ENCODE data around the gene MYH14. TPM values are rescaled to one million over a fixed set of nuclear protein-coding genes. Genes with fewer than 3 reads are reported as not detected.
"Not testable (repeated sequence)": the region's sequence is repeated elsewhere in the genome, so short reads cannot be mapped to it uniquely, and the experiment has no call there.

Gene MYH14
- total RNA-seq, 1 donor from 2014 or later, result not detected

DNA sequence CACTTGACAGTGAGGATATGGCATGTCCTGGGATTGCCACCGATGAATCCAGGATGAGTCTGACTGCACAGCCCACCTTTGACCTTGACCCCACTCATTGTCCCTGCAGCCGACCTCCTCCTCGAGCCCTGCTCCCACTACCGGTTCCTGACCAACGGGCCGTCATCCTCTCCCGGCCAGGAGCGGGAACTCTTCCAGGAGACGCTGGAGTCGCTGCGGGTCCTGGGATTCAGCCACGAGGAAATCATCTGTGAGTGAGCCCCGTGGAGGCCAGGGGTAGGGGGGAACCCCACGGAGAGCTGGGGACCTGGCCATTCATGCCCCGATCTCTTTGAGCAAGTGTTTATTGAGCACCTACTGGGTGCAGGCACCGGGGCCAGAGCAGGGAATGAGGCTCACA lies 28.4 kb downstream of the MYH14 start:
- no peaks in the 10 kb centered on the region for H3K27me3 ChIP-seq (ENCODE audit: insufficient read depth, low read length)
- no peak overlapping the region for H3K27ac ChIP-seq (ENCODE audit: low read depth, low read length)
- H4K20me1 ChIP-seq (ENCODE audit: insufficient read depth, low read length), result no peaks in the 10 kb centered on the region
- DNase-seq (ENCODE audit: low read depth) (no peak), FAIRE-seq (no peak)
- Mint-ChIP-seq H3K4me3 (ENCODE audit: unreplicated experiment) (no peak overlapping the region), H3K27me3 (ENCODE audit: low read depth, unreplicated experiment) (no peaks in the 10 kb centered on the region), H3K36me3 (ENCODE audit: low read depth, unreplicated experiment) (peaks cover 2% of the 10 kb centered on the region), H3K27ac (ENCODE audit: unreplicated experiment) (no peak overlapping the region), H3K9me3 (ENCODE audit: unreplicated experiment) (peaks cover 14% of the 10 kb centered on the region), H3K4me1 (ENCODE audit: low read depth, unreplicated experiment) (no peaks in the 10 kb centered on the region)
- no peak for TF ChIP-seq CTCF (IDR thresholded peaks at IDR 0.05; ENCODE audit: insufficient read depth, low read depth, low read length)
- no peak for TF ChIP-seq EZH2 (IDR thresholded peaks at IDR 0.05; ENCODE audit: insufficient read depth, low read length)
- H3K9ac ChIP-seq (ENCODE audit: low read length), result no peak overlapping the region
- no peaks in the 10 kb centered on the region for H3K4me1 ChIP-seq (ENCODE audit: insufficient read depth, low read length)
- H3K9me3 ChIP-seq (ENCODE audit: insufficient read depth, low read depth, low read length), result no peaks in the 10 kb centered on the region
- H3K4me3 ChIP-seq (ENCODE audit: insufficient read depth, low read depth, low read length), result no peak overlapping the region
- H3K4me2 ChIP-seq (ENCODE audit: low read length), result no peak overlapping the region
- H2AFZ ChIP-seq (ENCODE audit: low read depth, low read length), result no peak overlapping the region
- no peaks in the 10 kb centered on the region for H3K36me3 ChIP-seq (ENCODE audit: insufficient read depth, low read length)
- H3K79me2 ChIP-seq (ENCODE audit: insufficient read depth, low read length), result no peaks in the 10 kb centered on the region

DNA sequence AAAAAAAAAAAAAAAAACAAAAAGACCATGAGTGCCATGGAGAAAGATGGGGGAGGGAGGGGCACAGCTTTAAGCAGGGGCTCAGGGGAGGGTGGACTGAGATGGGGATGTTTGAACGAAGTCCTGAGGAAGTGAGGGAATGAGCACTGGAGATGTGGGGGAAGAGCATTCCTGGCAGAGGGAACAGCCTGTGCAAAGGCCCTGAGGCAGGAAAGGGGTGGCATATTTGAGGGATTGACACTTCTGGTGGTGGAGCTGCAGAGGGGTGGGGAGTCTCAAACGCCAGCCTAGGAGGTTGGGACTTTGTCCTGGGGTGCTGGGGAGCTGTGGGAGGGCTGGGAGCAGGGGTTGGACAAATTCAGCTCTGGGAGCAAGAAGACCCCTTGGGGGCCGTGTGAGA lies 29.2 kb downstream of the MYH14 start:
- peaks cover 15% of the 10 kb centered on the region for H3K9me3 Mint-ChIP-seq (ENCODE audit: unreplicated experiment)
- no peak overlapping the region for H3K9ac ChIP-seq (ENCODE audit: low read length)
- no peak overlapping the region for H3K27ac Mint-ChIP-seq (ENCODE audit: unreplicated experiment)
- H3K4me3 ChIP-seq (ENCODE audit: insufficient read depth, low read depth, low read length), result no peak overlapping the region
- no peak overlapping the region for H2AFZ ChIP-seq (ENCODE audit: low read depth, low read length)
- H3K27me3 ChIP-seq (ENCODE audit: insufficient read depth, low read length), result no peaks in the 10 kb centered on the region
- no peak for TF ChIP-seq CTCF (IDR thresholded peaks at IDR 0.05; ENCODE audit: insufficient read depth, low read depth, low read length)
- no peak for TF ChIP-seq EZH2 (IDR thresholded peaks at IDR 0.05; ENCODE audit: insufficient read depth, low read length)
- no peaks in the 10 kb centered on the region for H4K20me1 ChIP-seq (ENCODE audit: insufficient read depth, low read length)
- no peak for FAIRE-seq
- H3K36me3 ChIP-seq (ENCODE audit: insufficient read depth, low read length), result no peaks in the 10 kb centered on the region
- H3K9me3 ChIP-seq (ENCODE audit: insufficient read depth, low read depth, low read length), result no peaks in the 10 kb centered on the region
- H3K4me1 Mint-ChIP-seq (ENCODE audit: low read depth, unreplicated experiment), result no peaks in the 10 kb centered on the region
- H3K4me1 ChIP-seq (ENCODE audit: insufficient read depth, low read length), result no peaks in the 10 kb centered on the region
- H3K4me3 Mint-ChIP-seq (ENCODE audit: unreplicated experiment), result no peak overlapping the region
- DNase-seq (ENCODE audit: low read depth), result no peak
- no peak overlapping the region for H3K4me2 ChIP-seq (ENCODE audit: low read length)
- H3K27me3 Mint-ChIP-seq (ENCODE audit: low read depth, unreplicated experiment), result no peaks in the 10 kb centered on the region
- H3K27ac ChIP-seq (ENCODE audit: low read depth, low read length), result no peak overlapping the region
- peaks cover 2% of the 10 kb centered on the region for H3K36me3 Mint-ChIP-seq (ENCODE audit: low read depth, unreplicated experiment)
- no peaks in the 10 kb centered on the region for H3K79me2 ChIP-seq (ENCODE audit: insufficient read depth, low read length)

- Histone ChIP-seq H2AFZ (ENCODE audit: low read depth, low read length) (no peak overlapping the region), H3K9me3 (ENCODE audit: insufficient read depth, low read depth, low read length) (no peaks in the 10 kb centered on the region), H4K20me1 (ENCODE audit: insufficient read depth, low read length) (no peaks in the 10 kb centered on the region), H3K36me3 (ENCODE audit: insufficient read depth, low read length) (no peaks in the 10 kb centered on the region), H3K4me2 (ENCODE audit: low read length) (no peak overlapping the region), H3K9ac (ENCODE audit: low read length) (no peak overlapping the region), H3K4me3 (ENCODE audit: insufficient read depth, low read depth, low read length) (no peak overlapping the region), H3K27me3 (ENCODE audit: insufficient read depth, low read length) (no peaks in the 10 kb centered on the region), H3K4me1 (ENCODE audit: insufficient read depth, low read length) (no peaks in the 10 kb centered on the region), H3K27ac (ENCODE audit: low read depth, low read length) (no peak overlapping the region), H3K79me2 (ENCODE audit: insufficient read depth, low read length) (no peaks in the 10 kb centered on the region)
- peaks cover 17% of the 10 kb centered on the region for H3K9me3 Mint-ChIP-seq (ENCODE audit: unreplicated experiment)
- FAIRE-seq (no peak), DNase-seq (ENCODE audit: low read depth) (no peak)
- no peak overlapping the region for H3K27ac Mint-ChIP-seq (ENCODE audit: unreplicated experiment)
- no peaks in the 10 kb centered on the region for H3K27me3 Mint-ChIP-seq (ENCODE audit: low read depth, unreplicated experiment)
- TF ChIP-seq EZH2 (IDR thresholded peaks at IDR 0.05; ENCODE audit: insufficient read depth, low read length) (no peak), CTCF (IDR thresholded peaks at IDR 0.05; ENCODE audit: insufficient read depth, low read depth, low read length) (no peak)
- no peaks in the 10 kb centered on the region for H3K4me1 Mint-ChIP-seq (ENCODE audit: low read depth, unreplicated experiment)
- no peak overlapping the region for H3K4me3 Mint-ChIP-seq (ENCODE audit: unreplicated experiment)
- peaks cover 2% of the 10 kb centered on the region for H3K36me3 Mint-ChIP-seq (ENCODE audit: low read depth, unreplicated experiment)
Measured at GRCh38 chr19:50233308-50233910, 30.0 kb downstream of the MYH14 start.

DNA sequence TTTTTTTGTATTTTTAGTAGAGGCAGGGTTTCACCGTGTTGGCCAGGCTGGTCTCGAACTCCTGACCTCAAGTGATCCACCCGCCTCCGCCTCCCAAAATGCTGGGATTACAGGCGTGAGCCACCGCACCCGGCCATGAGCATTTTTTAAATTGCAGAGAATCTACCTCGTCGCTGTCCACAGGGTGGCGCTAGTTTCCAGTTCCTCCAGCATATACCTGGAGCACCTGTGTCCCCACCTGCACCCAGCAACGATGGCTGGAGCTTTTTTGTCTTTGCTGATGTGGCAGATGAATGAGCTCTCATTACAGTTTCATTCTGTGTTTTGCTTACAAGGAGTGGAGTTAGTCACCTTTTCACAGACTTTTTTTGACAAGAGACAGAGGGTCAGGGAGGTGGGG lies 34.1 kb downstream of the MYH14 start:
- not testable (repeated sequence) for H3K4me1 Mint-ChIP-seq (ENCODE audit: low read depth, unreplicated experiment); FAIRE-seq; H3K36me3 ChIP-seq (ENCODE audit: insufficient read depth, low read length); H3K79me2 ChIP-seq (ENCODE audit: insufficient read depth, low read length); H2AFZ ChIP-seq (ENCODE audit: low read depth, low read length); H3K9ac ChIP-seq (ENCODE audit: low read length); H3K27me3 Mint-ChIP-seq (ENCODE audit: low read depth, unreplicated experiment); DNase-seq (ENCODE audit: low read depth); H3K4me2 ChIP-seq (ENCODE audit: low read length); H3K27me3 ChIP-seq (ENCODE audit: insufficient read depth, low read length); H4K20me1 ChIP-seq (ENCODE audit: insufficient read depth, low read length); H3K27ac Mint-ChIP-seq (ENCODE audit: unreplicated experiment); H3K4me1 ChIP-seq (ENCODE audit: insufficient read depth, low read length); H3K4me3 Mint-ChIP-seq (ENCODE audit: unreplicated experiment); H3K9me3 ChIP-seq (ENCODE audit: insufficient read depth, low read depth, low read length); H3K4me3 ChIP-seq (ENCODE audit: insufficient read depth, low read depth, low read length); H3K36me3 Mint-ChIP-seq (ENCODE audit: low read depth, unreplicated experiment); H3K27ac ChIP-seq (ENCODE audit: low read depth, low read length)
- peaks cover 27% of the 10 kb centered on the region for H3K9me3 Mint-ChIP-seq (ENCODE audit: unreplicated experiment)
